HepG2 (cell line): ENCODE data around the gene DCDC2. TPM values are rescaled to one million over a fixed set of nuclear protein-coding genes. Genes with fewer than 3 reads are reported as not detected.

Experiments used
- ATAC-seq: fragments of 200-7000 bp; cut with Tn5 transposase; 3 replicates; pipeline ENCODE4 v1.9.1; 2020; ENCODE audit warnings: mild to moderate bottlenecking, moderate library complexity
- BruUV-seq: library from RNA; stranded (reverse); fragments of 400-500 nt; replicated peaks from 2 replicates; lab custom pipeline; 2021; lab: Mats Ljungman, UMichigan
- CTCF ChIA-PET: fragments of 300-600 bp; formaldehyde crosslinking; extraction: SDS; loops from one replicate; lab custom pipeline; 2021; ENCODE audit warnings: low total read pairs, inconsistent platforms, low intra/inter-chr PET ratio; lab: Yijun Ruan, JAX
- POLR2A ChIA-PET: fragments of 350-600 bp; sonication (Branson Sonifier 250); formaldehyde crosslinking; loops from one replicate; lab custom pipeline; 2020; ENCODE audit warnings: antibody characterized with exemption, inconsistent platforms; lab: Yijun Ruan, JAX
- DNase-seq: peaks from one replicate; pipeline ENCODE4 v3.0.0-alpha.2; 2015; ENCODE audit warnings: low spot score
- FAIRE-seq: peaks from 3 replicates; lab custom pipeline; 2011; peaks lifted over from hg19 to GRCh38; lab: Jason Lieb, UNC
- H2AFZ ChIP-seq: one replicate; pipeline ENCODE4 v1.6.1; 2011; ENCODE audit warnings: low read length, inconsistent platforms
- H3K27ac ChIP-seq: fragments of 300-600 bp; 3 replicates; pipeline ENCODE4 v1.8.0; 2011; ENCODE audit warnings: mixed run types, mild to moderate bottlenecking, mixed read lengths, low read length, inconsistent platforms; ENCODE audit not compliant: insufficient read depth; ENCODE audit errors: extremely low read length
- H3K27me3 ChIP-seq, 2 experiments: fragments of 200-600 bp in 1 of 2; 2 replicates in 1 of 2; 3 replicates in 1 of 2; pipeline versions ENCODE4 v1.6.0 to v1.8.0; 2011; ENCODE audit warnings: low read length in 2 of 2, mild to moderate bottlenecking in 2 of 2, moderate library complexity in 2 of 2, inconsistent platforms in 1 of 2; ENCODE audit not compliant: insufficient read depth in 2 of 2, control insufficient read depth in 1 of 2
- H3K36me3 ChIP-seq, 2 experiments: fragments of 200-600 bp in 1 of 2; replicated peaks in 1 of 2; 2 replicates in 1 of 2; 3 replicates in 1 of 2; pipeline versions ENCODE4 v1.5.1 to v1.8.0; 2011; ENCODE audit warnings: low read length in 2 of 2, inconsistent platforms in 1 of 2; ENCODE audit not compliant: insufficient read depth in 2 of 2, control insufficient read depth in 1 of 2
- H3K4me1 ChIP-seq: 2 replicates; pipeline ENCODE4 v1.5.1; 2012; ENCODE audit warnings: low read length, inconsistent platforms; ENCODE audit not compliant: insufficient read depth
- H3K4me2 ChIP-seq: 2 replicates; pipeline ENCODE4 v1.6.0; 2011; ENCODE audit warnings: low read depth, low read length, inconsistent platforms
- H3K4me3 ChIP-seq, 3 experiments: fragments of 200-600 bp in 1 of 3; sonication (generic), shearing (Covaris generic) in 1 of 3; replicated peaks in 1 of 3; 2 replicates each; pipeline ENCODE4 v1.5.1; 2011 to 2016; ENCODE audit warnings: low read length in 3 of 3, inconsistent platforms in 2 of 3, low read depth in 2 of 3, mild to moderate bottlenecking in 2 of 3, control low read depth in 1 of 3, mixed read lengths in 1 of 3; ENCODE audit not compliant: insufficient read depth in 1 of 3
- H3K79me2 ChIP-seq: one replicate; pipeline ENCODE4 v1.6.1; 2011; ENCODE audit warnings: low read length, inconsistent platforms; ENCODE audit not compliant: insufficient read depth
- H3K9ac ChIP-seq: 2 replicates; pipeline ENCODE4 v1.6.0; 2011; ENCODE audit warnings: mild to moderate bottlenecking, low read depth, low read length, inconsistent platforms; ENCODE audit not compliant: insufficient read depth
- H3K9me3 ChIP-seq: 2 replicates; pipeline ENCODE4 v1.5.1; 2012; ENCODE audit warnings: mild to moderate bottlenecking, low read length
- H4K20me1 ChIP-seq: 2 replicates; pipeline ENCODE4 v1.6.0; 2011; ENCODE audit warnings: inconsistent platforms, mild to moderate bottlenecking, low read length, moderate library complexity; ENCODE audit not compliant: insufficient read depth
- HIC2 ChIP-seq: sonication (generic); formaldehyde crosslinking; IDR thresholded peaks from 2 replicates; pipeline ENCODE4 v1.9.0; 2022; ENCODE audit warnings: low read depth, missing genetic modification reagents
- RFX5 ChIP-seq: IDR thresholded peaks from 2 replicates; pipeline ENCODE4 v1.6.1; 2011; ENCODE audit warnings: low read depth, low read length, improper control_type of control experiment
- TFE3 ChIP-seq: IDR thresholded peaks from 2 replicates; pipeline ENCODE4 v1.6.1; 2016
- ZBTB33 ChIP-seq: sonication (generic); formaldehyde crosslinking; IDR thresholded peaks from 2 replicates; pipeline ENCODE4 v1.4.0; 2020; ENCODE audit warnings: missing genetic modification reagents
- ZNF644 ChIP-seq: IDR thresholded peaks from 2 replicates; pipeline ENCODE4 v1.6.1; 2016; ENCODE audit warnings: low read depth
- WGBS: methylation state at CpG from one replicate; pipeline ENCODE4 v1.1.6; 2017; ENCODE audit warnings: low lambda C conversion rate; 5-methylcytosine and 5-hydroxymethylcytosine counted together
- in situ Hi-C: cut with HindIII; loops from 2 replicates; pipeline ENCODE4 v1.10.0; 2017; ENCODE audit warnings: low pct_unique_long_range_greater_than_20kb; ENCODE audit not compliant: extremely low pct_ligation_motif_present
- intact Hi-C: fragments of 100-400 bp; cut with micrococcal nuclease; formaldehyde crosslinking; loops from one replicate; pipeline ENCODE4 v1.10.0; 2022; ENCODE audit not compliant: unreplicated experiment
- polyA plus RNA-seq, 8 experiments: library from polyadenylated mRNA; depleted of rRNA in 3 of 8; stranded (reverse) in 7 of 8; unstranded in 1 of 8; fragments of >200 nt; fragmentation: Illumina TruSeq in 4 of 8; extraction: Trizol in 4 of 8; gene quantifications; 2 replicates each; pipeline versions ENCODE4 v1.2.1 to v1.2.3, GENCODE V29; 2011 to 2016; ENCODE audit warnings: low read depth in 4 of 8, missing spikeins in 1 of 8, mixed read lengths in 1 of 8; ENCODE audit not compliant: insufficient read depth in 1 of 8
- total RNA-seq, 5 experiments: library from RNA; depleted of rRNA; stranded (reverse); fragments of >200 nt; fragmentation: Illumina TruSeq; extraction: Trizol; gene quantifications; 2 replicates each; pipeline ENCODE4 v1.2.3, GENCODE V29; 2016; ENCODE audit warnings: low read depth in 1 of 5

Gene DCDC2
- total and polyA plus RNA-seq, 2 of the 13 experiments (the other 11 are each of a cell fraction or from before 2014, with no cell fraction given), result 9.0 to 36.2 TPM

GRCh38 chr6:24233813-24234442 is 123.9 kb downstream of the DCDC2 start:
- no peaks in the 10 kb centered on the region for H3K9me3 ChIP-seq
- H3K4me1 ChIP-seq, result peaks cover 9% of the 10 kb centered on the region
- no peaks in the 10 kb centered on the region for H3K27me3 ChIP-seq
- no peak overlapping the region for H3K4me3 ChIP-seq
- TF ChIP-seq ZBTB33 (CRISPR knock-in tag) (peak; percentile 25; the same call in 1 of the 2 replicates), TFE3 (CRISPR knock-in tag) (no peak)
- intact Hi-C loops (no loop called here), in situ Hi-C loops (no loop called here)
- ATAC-seq, result no peak
- ChIA-PET POLR2A (no interaction called here), CTCF (no interaction called here)
- H3K27ac ChIP-seq, result no peak overlapping the region
- no peak for FAIRE-seq
- no peak overlapping the region for H3K9ac ChIP-seq
- whole genome bisulfite sequencing, result 98% methylated on average over 6 of the region's 6 CpGs
- BruUV-seq, result no TSS peak
- DNase-seq, result no peak
- no peak overlapping the region for H2AFZ ChIP-seq
- no peak overlapping the region for H3K4me2 ChIP-seq
- H4K20me1 ChIP-seq, result no peaks in the 10 kb centered on the region; the same call in 1 of the 2 replicates
- H3K36me3 ChIP-seq, result peaks cover 8 to 17% of the 10 kb centered on the region in 2 experiments
- no peaks in the 10 kb centered on the region for H3K79me2 ChIP-seq

GRCh38 chr6:24231438-24231977 is 126.4 kb downstream of the DCDC2 start:
- no TSS peak for BruUV-seq
- DNase-seq (no peak), FAIRE-seq (no peak), ATAC-seq (no peak)
- POLR2A ChIA-PET, result no interaction called here
- H2AFZ ChIP-seq, result no peak overlapping the region
- CTCF ChIA-PET, result no interaction called here
- 87% methylated on average over 2 of the region's 2 CpGs for WGBS
- intact Hi-C loops, result no loop called here
- no peak overlapping the region for H3K9ac ChIP-seq
- no peaks in the 10 kb centered on the region for H4K20me1 ChIP-seq
- H3K36me3 ChIP-seq, result peaks cover 10 to 34% of the 10 kb centered on the region in 2 experiments
- no peaks in the 10 kb centered on the region for H3K79me2 ChIP-seq
- no peaks in the 10 kb centered on the region for H3K27me3 ChIP-seq
- H3K4me3 ChIP-seq, result no peak overlapping the region
- in situ Hi-C loops, result no loop called here
- peaks cover 14% of the 10 kb centered on the region for H3K4me1 ChIP-seq
- no peaks in the 10 kb centered on the region for H3K9me3 ChIP-seq
- H3K27ac ChIP-seq, result no peak overlapping the region
- H3K4me2 ChIP-seq, result no peak overlapping the region
- no peak for TF ChIP-seq ZNF644 (CRISPR knock-in tag)
- TF ChIP-seq HIC2 (CRISPR knock-in tag), result no peak
- TF ChIP-seq RFX5, result no peak
